ENCODE results near the gene ARID3C. TPM values are rescaled to one million over a fixed set of nuclear protein-coding genes. Genes with fewer than 3 reads are reported as not detected.
A peak's percentile ranks its signal among the peaks of the same experiment; 100 is the strongest.

ARID3C gene
- total and polyA plus RNA-seq, 2 donors (not counting 3 experiments of a cell fraction or from before 2014, with no cell fraction given): not detected

DNA sequence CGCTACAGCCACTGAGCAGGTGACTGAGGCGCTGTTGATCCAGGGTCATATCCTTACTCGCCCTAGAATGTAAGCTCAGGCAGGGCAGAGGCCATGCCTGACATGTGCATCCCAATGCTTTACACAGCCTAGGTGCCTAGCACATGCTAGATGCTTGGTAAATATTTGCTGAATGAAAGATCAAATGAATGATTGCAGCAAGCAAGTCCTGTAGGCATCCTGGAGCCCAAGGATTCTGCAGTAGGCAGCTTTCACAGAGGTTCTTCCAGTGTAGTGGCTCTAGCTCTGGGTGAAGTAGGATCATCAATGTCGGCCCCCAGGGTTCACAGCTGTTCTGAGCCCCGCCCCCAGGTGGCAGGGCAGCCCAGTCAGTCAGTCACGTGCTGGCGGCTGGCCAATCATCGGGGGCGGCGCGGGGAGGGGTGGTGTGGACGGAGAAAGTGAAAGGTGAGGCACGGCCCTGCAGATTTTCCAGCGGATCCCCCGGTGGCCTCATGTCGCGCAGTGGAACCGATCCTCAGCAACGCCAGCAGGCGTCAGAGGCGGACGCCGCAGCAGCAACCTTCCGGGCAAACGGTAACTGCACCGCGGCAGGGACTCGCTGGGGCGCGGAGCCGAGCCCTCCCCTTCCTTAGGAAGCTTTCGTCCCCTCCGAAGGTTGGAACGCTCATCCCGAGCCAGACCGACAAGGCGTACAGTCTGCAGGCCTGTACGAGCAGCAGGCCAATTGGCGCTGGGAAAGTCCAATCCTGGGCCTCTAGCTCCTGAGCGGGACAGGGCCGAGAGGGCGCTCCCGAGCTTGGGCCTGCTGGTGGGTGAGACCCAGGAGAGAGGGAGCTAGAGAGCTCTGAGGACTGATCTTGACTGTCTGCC, 17.6 kb upstream of the ARID3C start, which contains the start of gene GALT:
Gene GALT (plus strand): TSS at position 465 of the 873 bp plus-strand sequence. CDS start 30 bp downstream, at position 495.
- H3K9ac ChIP-seq (replicated peaks; ENCODE audit: extremely low read depth, insufficient read depth, low read length): peak within 1 kb of the TSS; percentile 68
- CTCF ChIA-PET: interaction anchor here (0.7 to 2.2 kb wide), 11 partner anchors 9 to 56 kb away, joined by 3 to 21 read pairs (median 6); partner anchors contain the start of gene SIGMAR1
- DNase-seq (ENCODE audit: low read depth, low spot score): peak; percentile 88
- H2AFZ ChIP-seq (ENCODE audit: low read depth, low read length): peak within 1 kb of the TSS; percentile 98
- FAIRE-seq: peak; percentile 93
- BruUV-seq (replicated peaks): no TSS peak
- H3K4me1 ChIP-seq (ENCODE audit: control insufficient read depth, extremely low read depth, insufficient read depth, low read length): peaks cover 17% of the 10 kb centered on the region
- H3K27ac ChIP-seq (ENCODE audit: insufficient read depth, low read depth, low read length): peak within 1 kb of the TSS; percentile 41
- H3K9me3 ChIP-seq (replicated peaks; ENCODE audit: control insufficient read depth, insufficient read depth, low read length): no peaks in the 10 kb centered on the region
- dilution Hi-C loops (cut with MboI; ENCODE audit: extremely low pct_ligation_motif_present, low sequenced_read_pairs): no loop called here
- H3K36me3 ChIP-seq (ENCODE audit: control insufficient read depth in 2 of 2, extremely low read depth in 1 of 2, insufficient read depth in 2 of 2, low read length in 2 of 2): peaks cover 0 to 14% of the 10 kb centered on the region in 2 experiments
- no peaks in the 10 kb centered on the region for H3K27me3 ChIP-seq (ENCODE audit: control insufficient read depth in 2 of 2, insufficient read depth in 2 of 2, low read length in 2 of 2)
- POLR2A ChIA-PET: interaction anchor here (1.5 to 1.9 kb wide), 2 partner anchors 9 to 19 kb away, joined by 7 read pairs; partner anchors contain the start of gene SIGMAR1
- peak within 1 kb of the TSS; percentile 82 for H3K4me2 ChIP-seq (ENCODE audit: insufficient read depth, low read length)
- intact Hi-C loops (cut with micrococcal nuclease): loop anchor here (1.0 kb wide), 1 partner anchor 9 kb away; the partner anchor contains the start of gene SIGMAR1
- H3K79me2 ChIP-seq (ENCODE audit: control insufficient read depth, insufficient read depth, low read length): peaks cover 6% of the 10 kb centered on the region
- H3K4me3 ChIP-seq (replicated peaks in 1 of 3; ENCODE audit: insufficient read depth in 1 of 3, low read depth in 1 of 3, low read length in 3 of 3): peak within 1 kb of the TSS; percentile 53 to 78 (median 75)
- no peak for TF ChIP-seq FOS (IDR thresholded peaks at IDR 0.05; ENCODE audit: borderline replicate concordance, insufficient read depth, low read length)
- TF ChIP-seq JUN (IDR thresholded peaks at IDR 0.05; ENCODE audit: borderline replicate concordance, insufficient read depth, insufficient read length, low read depth): no peak
- TF ChIP-seq POLR2AphosphoS5 (IDR thresholded peaks at IDR 0.05; ENCODE audit: insufficient read depth, low read depth, low read length): peak; percentile 71
- no peak for TF ChIP-seq MYC (IDR thresholded peaks at IDR 0.05; ENCODE audit: low read depth, low read length)
- TF ChIP-seq, protein P1, sequence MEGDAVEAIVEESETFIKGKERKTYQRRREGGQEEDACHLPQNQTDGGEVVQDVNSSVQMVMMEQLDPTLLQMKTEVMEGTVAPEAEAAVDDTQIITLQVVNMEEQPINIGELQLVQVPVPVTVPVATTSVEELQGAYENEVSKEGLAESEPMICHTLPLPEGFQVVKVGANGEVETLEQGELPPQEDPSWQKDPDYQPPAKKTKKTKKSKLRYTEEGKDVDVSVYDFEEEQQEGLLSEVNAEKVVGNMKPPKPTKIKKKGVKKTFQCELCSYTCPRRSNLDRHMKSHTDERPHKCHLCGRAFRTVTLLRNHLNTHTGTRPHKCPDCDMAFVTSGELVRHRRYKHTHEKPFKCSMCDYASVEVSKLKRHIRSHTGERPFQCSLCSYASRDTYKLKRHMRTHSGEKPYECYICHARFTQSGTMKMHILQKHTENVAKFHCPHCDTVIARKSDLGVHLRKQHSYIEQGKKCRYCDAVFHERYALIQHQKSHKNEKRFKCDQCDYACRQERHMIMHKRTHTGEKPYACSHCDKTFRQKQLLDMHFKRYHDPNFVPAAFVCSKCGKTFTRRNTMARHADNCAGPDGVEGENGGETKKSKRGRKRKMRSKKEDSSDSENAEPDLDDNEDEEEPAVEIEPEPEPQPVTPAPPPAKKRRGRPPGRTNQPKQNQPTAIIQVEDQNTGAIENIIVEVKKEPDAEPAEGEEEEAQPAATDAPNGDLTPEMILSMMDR (IDR thresholded peaks at IDR 0.05; ENCODE audit: extremely low read depth in 1 of 2, insufficient read depth in 1 of 2, low read depth in 1 of 2, low read length in 2 of 2): peak in 1 of 2 donors; percentile 54
- TF ChIP-seq EZH2 (IDR thresholded peaks at IDR 0.05; ENCODE audit: borderline replicate concordance, low read depth, low read length, severe bottlenecking): no peak
- no peak for TF ChIP-seq GATA2 (IDR thresholded peaks at IDR 0.05; ENCODE audit: insufficient read depth, insufficient read length, low read depth, low read length)
- TF ChIP-seq POLR2A (IDR thresholded peaks at IDR 0.05; ENCODE audit: low read depth, low read length): peak; percentile 51
- TF ChIP-seq, protein P2, sequence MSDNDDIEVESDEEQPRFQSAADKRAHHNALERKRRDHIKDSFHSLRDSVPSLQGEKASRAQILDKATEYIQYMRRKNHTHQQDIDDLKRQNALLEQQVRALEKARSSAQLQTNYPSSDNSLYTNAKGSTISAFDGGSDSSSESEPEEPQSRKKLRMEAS (IDR thresholded peaks at IDR 0.05; ENCODE audit: insufficient read depth, insufficient read length): peak; percentile 93
- no peaks in the 10 kb centered on the region for H4K20me1 ChIP-seq (replicated peaks; ENCODE audit: control insufficient read depth, extremely low read depth, insufficient read depth, low read length)
- H3K9me1 ChIP-seq (replicated peaks; ENCODE audit: control insufficient read depth, extremely low read depth, insufficient read depth, low read length): no peaks in the 10 kb centered on the region

All from endothelial cell of umbilical vein (primary cell).